Ovary (tissue), 9 donors: Measurements from ENCODE around the gene ITSN1. TPM values are rescaled to one million over a fixed set of nuclear protein-coding genes. Genes with fewer than 3 reads are reported as not detected.

Experiments used
- DNase-seq, 5 donors: peaks; one replicate each; pipeline ENCODE4 v3.0.0-alpha.2; 2019 to 2020
- H3K27ac ChIP-seq, 2 donors: fragments of 200-600 bp; one replicate each; pipeline versions ENCODE4 v1.5.1 to v1.8.0; 2019 to 2022
- H3K27me3 ChIP-seq: fragments of 200-600 bp; one replicate; pipeline ENCODE4 v1.8.0; 2022
- H3K36me3 ChIP-seq: fragments of 200-600 bp; sonication (generic); one replicate; pipeline ENCODE4 v1.5.1; 2019
- H3K4me1 ChIP-seq: one replicate; pipeline ENCODE4 v1.8.1; 2013; ENCODE audit warnings: mild to moderate bottlenecking, moderate library complexity; ENCODE audit not compliant: insufficient read depth
- H3K4me3 ChIP-seq: fragments of 200-600 bp; sonication (generic); one replicate; pipeline ENCODE4 v1.5.1; 2017
- H3K9me3 ChIP-seq, 2 donors: fragments of 200-600 bp in 1 of 2; sonication (generic) in 1 of 2; one replicate each; pipeline versions ENCODE4 v1.5.1 to v1.8.1; 2013 to 2019; ENCODE audit warnings: mild to moderate bottlenecking in 1 of 2, moderate library complexity in 1 of 2
- EP300 ChIP-seq: sonication (generic); formaldehyde crosslinking; IDR thresholded peaks from one replicate; pipeline ENCODE4 v1.6.1; 2017; ENCODE audit warnings: antibody characterized with exemption
- POLR2A ChIP-seq: fragments of 450-650 bp; IDR thresholded peaks from one replicate; pipeline ENCODE4 v1.6.1; 2017; ENCODE audit warnings: antibody characterized with exemption, mild to moderate bottlenecking, moderate library complexity
- WGBS, 3 donors: extraction: QIAGEN DNeasy Blood & Tissue Kit in 1 of 3; methylation state at CpG; one replicate each; pipeline versions ENCODE4 v1.1.5 to v1.1.7; 2013 to 2017; 5-methylcytosine and 5-hydroxymethylcytosine counted together
- intact Hi-C, 4 donors: fragments of 100-400 bp; cut with DNase I; formaldehyde crosslinking; loops; one replicate each; pipeline versions ENCODE4 v1.11.0 to v1.15.1; 2022 to 2023
- polyA plus RNA-seq, 2 donors: library from polyadenylated mRNA; stranded (reverse); fragments of 200-250 nt in 1 of 2; fragments of 350-450 nt in 1 of 2; fragmentation: Illumina TruSeq in 1 of 2; extraction: RNeasy Lipid Tissue Mini Kit (QIAGEN cat#74804) in 1 of 2; gene quantifications; one replicate each; pipeline ENCODE4 v1.2.3, GENCODE V29; 2013 to 2014
- total RNA-seq, 7 donors: library from RNA; depleted of rRNA in 2 of 7; stranded (reverse); fragments of >200 nt in 2 of 7; fragmentation: NEBNext Ultra II Directional in 3 of 7; extraction: Animal tissue kit (Norgen Biotek cat#: 25700) in 3 of 7; gene quantifications; one replicate each; pipeline versions ENCODE4 v1.1.0 to v1.2.4, GENCODE V29; 2016 to 2023
- TF ChIP-seq, protein P1 (sequence below), 3 donors: fragments of 450-650 bp in 2 of 3; fragments of 200-600 bp in 1 of 3; IDR thresholded peaks; one replicate each; pipeline versions ENCODE4 v1.5.1 to v1.8.0; 2016 to 2022; ENCODE audit warnings: antibody characterized with exemption in 3 of 3, mild to moderate bottlenecking in 1 of 3
- donor health status: DM: no; HTN: no; CAD: no; lungs with moderate emphysema.
- donor health status: DM: no; HTN: no; CAD: no.
- donor health status: Bipolar disorder and iron deficiency.
- donor health status: DM: yes; HTN: yes; CAD: no.
- donor health status: DM: no; HTN: no; CAD: no.
- donor health status: DM: yes; HTN: yes; CAD: no.

ITSN1 gene
- total and polyA plus RNA-seq, 9 donors, result 22.6 to 61.3 (median 36.4) TPM

DNA sequence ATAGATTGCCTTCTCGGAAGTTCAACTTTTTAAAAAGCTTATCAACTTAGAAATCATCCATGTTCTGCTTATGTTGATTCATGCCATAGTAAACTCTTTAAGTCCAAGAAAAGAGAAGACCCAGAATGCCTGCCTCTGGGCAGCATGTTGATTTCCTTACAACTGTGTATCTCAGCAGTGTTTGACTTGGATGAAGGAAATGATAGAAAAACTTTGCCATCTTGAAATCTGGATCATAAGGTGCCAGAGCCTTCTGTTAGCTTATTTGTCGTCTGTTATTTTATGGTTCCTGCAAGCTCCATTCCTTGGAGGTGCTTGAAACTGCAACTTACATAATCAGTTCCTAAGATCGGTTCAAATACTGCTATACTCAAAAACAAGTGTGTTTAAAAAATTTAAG, 148.8 kb downstream of the ITSN1 start:
- Histone ChIP-seq H3K27ac (no peak overlapping the region), H3K4me1 (no peaks in the 10 kb centered on the region), H3K4me3 (no peak overlapping the region), H3K36me3 (no peaks in the 10 kb centered on the region), H3K27me3 (no peaks in the 10 kb centered on the region), H3K9me3 (no peaks in the 10 kb centered on the region)
- DNase-seq, result no peak
- TF ChIP-seq POLR2A (no peak), EP300 (no peak)
- TF ChIP-seq, protein P1, sequence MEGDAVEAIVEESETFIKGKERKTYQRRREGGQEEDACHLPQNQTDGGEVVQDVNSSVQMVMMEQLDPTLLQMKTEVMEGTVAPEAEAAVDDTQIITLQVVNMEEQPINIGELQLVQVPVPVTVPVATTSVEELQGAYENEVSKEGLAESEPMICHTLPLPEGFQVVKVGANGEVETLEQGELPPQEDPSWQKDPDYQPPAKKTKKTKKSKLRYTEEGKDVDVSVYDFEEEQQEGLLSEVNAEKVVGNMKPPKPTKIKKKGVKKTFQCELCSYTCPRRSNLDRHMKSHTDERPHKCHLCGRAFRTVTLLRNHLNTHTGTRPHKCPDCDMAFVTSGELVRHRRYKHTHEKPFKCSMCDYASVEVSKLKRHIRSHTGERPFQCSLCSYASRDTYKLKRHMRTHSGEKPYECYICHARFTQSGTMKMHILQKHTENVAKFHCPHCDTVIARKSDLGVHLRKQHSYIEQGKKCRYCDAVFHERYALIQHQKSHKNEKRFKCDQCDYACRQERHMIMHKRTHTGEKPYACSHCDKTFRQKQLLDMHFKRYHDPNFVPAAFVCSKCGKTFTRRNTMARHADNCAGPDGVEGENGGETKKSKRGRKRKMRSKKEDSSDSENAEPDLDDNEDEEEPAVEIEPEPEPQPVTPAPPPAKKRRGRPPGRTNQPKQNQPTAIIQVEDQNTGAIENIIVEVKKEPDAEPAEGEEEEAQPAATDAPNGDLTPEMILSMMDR (IDR thresholded peaks at IDR 0.05), result no peak
- intact Hi-C loops, result no loop called here
- WGBS, 3 donors, result 91 to 96% (median 94%) methylated on average over 3 of the region's 3 CpGs

DNA sequence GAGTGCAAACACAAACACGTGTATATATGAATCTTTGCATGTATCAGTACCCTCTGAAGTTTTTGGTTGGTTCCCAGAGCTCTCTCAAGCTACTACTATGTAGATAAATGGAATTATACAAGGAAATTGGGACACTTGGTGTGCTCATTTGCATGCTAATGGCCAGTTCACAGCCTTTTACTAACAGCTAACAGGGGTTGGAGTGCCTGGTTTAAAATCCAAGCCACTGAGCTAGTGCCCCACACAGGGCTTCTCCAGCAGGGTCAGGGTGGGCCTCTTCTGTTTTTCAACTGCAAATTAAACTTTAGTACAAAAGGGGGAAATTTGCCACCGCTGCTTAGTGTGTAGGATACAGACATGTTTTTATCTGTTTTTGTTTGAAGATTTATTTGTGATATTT, 152.3 kb downstream of the ITSN1 start:
- H3K27me3 ChIP-seq, result no peaks in the 10 kb centered on the region
- WGBS, 3 donors, result 63 to 69% (median 65%) methylated on average over 2 of the region's 2 CpGs
- TF ChIP-seq, protein P1 (IDR thresholded peaks at IDR 0.05), result no peak
- TF ChIP-seq EP300, result no peak
- TF ChIP-seq POLR2A, result no peak
- no peak overlapping the region for H3K27ac ChIP-seq
- intact Hi-C loops, result no loop called here
- no peak for DNase-seq
- no peaks in the 10 kb centered on the region for H3K4me1 ChIP-seq
- no peak overlapping the region for H3K4me3 ChIP-seq
- no peaks in the 10 kb centered on the region for H3K9me3 ChIP-seq
- H3K36me3 ChIP-seq, result no peaks in the 10 kb centered on the region

- TF ChIP-seq EP300 (no peak), POLR2A (no peak)
- TF ChIP-seq, protein P1 (IDR thresholded peaks at IDR 0.05), result no peak
- intact Hi-C loops, result no loop called here
- no peak for DNase-seq
- H3K4me3 ChIP-seq, result no peak overlapping the region
- WGBS, 3 donors, result 92 to 94% (median 92%) methylated on average over 5 of the region's 5 CpGs
- no peaks in the 10 kb centered on the region for H3K27me3 ChIP-seq
- peaks cover 2% of the 10 kb centered on the region for H3K4me1 ChIP-seq
- H3K27ac ChIP-seq, result no peak overlapping the region
- no peaks in the 10 kb centered on the region for H3K9me3 ChIP-seq
- H3K36me3 ChIP-seq, result no peaks in the 10 kb centered on the region
Observed at GRCh38 chr21:33797565-33797964, 155.3 kb downstream of the ITSN1 start.

DNA sequence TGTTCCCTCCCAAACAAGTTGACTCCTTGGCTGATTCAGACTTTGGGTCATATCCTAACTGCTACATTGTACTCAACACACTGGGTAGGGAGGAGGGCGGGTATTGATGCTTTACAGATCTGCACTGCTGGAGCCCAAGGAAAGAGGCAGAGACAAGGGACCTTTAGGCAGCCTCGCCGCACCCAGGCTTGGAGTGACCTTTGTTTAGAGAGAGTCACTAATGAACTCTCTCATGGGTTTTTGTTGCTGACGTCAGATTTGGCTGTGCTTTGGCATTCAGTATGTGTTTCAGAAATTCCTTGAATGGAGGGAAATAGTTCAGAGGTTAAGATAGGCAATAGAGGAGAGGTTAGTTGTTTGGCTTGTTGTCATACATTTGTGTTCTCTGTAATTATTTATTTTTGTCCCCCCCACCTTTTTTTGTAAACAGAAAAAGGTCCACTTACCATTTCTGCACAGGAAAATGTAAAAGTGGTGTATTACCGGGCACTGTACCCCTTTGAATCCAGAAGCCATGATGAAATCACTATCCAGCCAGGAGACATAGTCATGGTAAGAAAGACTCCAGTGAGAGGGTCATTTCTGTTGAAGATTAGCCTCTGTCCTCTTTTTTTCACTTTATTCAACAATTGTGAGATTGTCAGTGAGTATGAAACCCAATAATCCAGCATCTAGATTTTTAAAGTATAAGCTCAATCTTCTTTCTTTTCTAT, 157.2 kb downstream of the ITSN1 start:
- Histone ChIP-seq H3K4me1 (peaks cover 2% of the 10 kb centered on the region), H3K4me3 (no peak overlapping the region), H3K36me3 (no peaks in the 10 kb centered on the region), H3K27ac (no peak overlapping the region), H3K27me3 (no peaks in the 10 kb centered on the region), H3K9me3 (no peaks in the 10 kb centered on the region)
- WGBS, 3 donors, result 82 to 89% (median 87%) methylated on average over 5 of the region's 5 CpGs
- intact Hi-C loops, result no loop called here
- no peak for DNase-seq
- TF ChIP-seq, protein P1 (IDR thresholded peaks at IDR 0.05), result no peak
- no peak for TF ChIP-seq EP300
- TF ChIP-seq POLR2A, result no peak
